ENCODE data around the gene LRRTM4.
"Not testable (repeated sequence)": the region's sequence is repeated elsewhere in the genome, so short reads cannot be mapped to it uniquely, and the experiment has no call there.

- TF ChIP-seq SPI1 (IDR thresholded peaks at IDR 0.05; ENCODE audit: low read depth, low read length); POLR2A (IDR thresholded peaks at IDR 0.05; ENCODE audit: low read depth, low read length); POLR2AphosphoS5 (IDR thresholded peaks at IDR 0.05; ENCODE audit: low read depth, low read length); TAF1 (IDR thresholded peaks at IDR 0.05; ENCODE audit: low read depth, low read length); PAX5 (IDR thresholded peaks at IDR 0.05; ENCODE audit: insufficient read depth, low read length, severe bottlenecking); POU2F2 (IDR thresholded peaks at IDR 0.05; ENCODE audit: low read depth, low read length): not testable (repeated sequence)
Observed at GRCh38 chr2:76781313-76781712, 740.9 kb downstream of the LRRTM4 start.

Measured in GM12891 (cell line).